VCaP (cell line): ENCODE measurements around the gene CYB561D2.

Experiments used
- H3K27ac ChIP-seq: fragments of 450-650 bp; 2 replicates; pipeline ENCODE4 v1.5.1; 2017
- CTCF ChIP-seq: fragments of 450-650 bp; conservative IDR thresholded peaks from 2 replicates; pipeline ENCODE4 v1.5.1; 2017; ENCODE audit warnings: mild to moderate bottlenecking, moderate library complexity

Gene CYB561D2

GRCh38 chr3:50355829-50356552, 5.3 kb downstream of the CYB561D2 start:
- H3K27ac ChIP-seq, result peak overlapping the region; percentile 94; the same call in 1 of the 2 replicates
- 0 out of 2 replicates have a peak, but pooled peaks have one; percentile 10 for TF ChIP-seq CTCF

GRCh38 chr3:50356553-50356952, 5.9 kb downstream of the CYB561D2 start:
- H3K27ac ChIP-seq, result peak overlapping the region; percentile 94; the same call in 1 of the 2 replicates
- 0 out of 2 replicates have a peak, but pooled peaks have one; percentile 2 for TF ChIP-seq CTCF

- peak overlapping the region; percentile 94 for H3K27ac ChIP-seq
- no peak for TF ChIP-seq CTCF
Observed at GRCh38 chr3:50357481-50357880, 6.8 kb downstream of the CYB561D2 start.

GRCh38 chr3:50358355-50358910, 7.8 kb downstream of the CYB561D2 start:
- peak overlapping the region; percentile 94 for H3K27ac ChIP-seq

GRCh38 chr3:50358911-50359759, 8.5 kb downstream of the CYB561D2 start, which contains the start of gene TMEM115:
Gene TMEM115 (minus strand): TSS chr3:50359521. CDS start chr3:50359063, 458 bp downstream.
- peak within 1 kb of the TSS; percentile 94 for H3K27ac ChIP-seq
- TF ChIP-seq CTCF, result no peak

More at GRCh38 chr3:50358355-50358910, 7.8 kb downstream of the CYB561D2 start:
- no peak for TF ChIP-seq CTCF

GRCh38 chr3:50359760-50360110, 9.1 kb downstream of the CYB561D2 start:
- H3K27ac ChIP-seq, result peak overlapping the region; percentile 94
- TF ChIP-seq CTCF, result no peak

GRCh38 chr3:50364573-50365079, 14.0 kb downstream of the CYB561D2 start:
- no peak for TF ChIP-seq CTCF
- H3K27ac ChIP-seq, result peak overlapping the region; percentile 44; the same call in 1 of the 2 replicates
